NCI-H82 (cell line): ENCODE measurements around the gene CLTCL1.
A peak's percentile ranks its signal among the peaks of the same experiment; 100 is the strongest.
"Not testable (repeated sequence)": the region's sequence is repeated elsewhere in the genome, so short reads cannot be mapped to it uniquely, and the experiment has no call there.

Source experiments
- DNase-seq: peaks from one replicate; lab custom pipeline; 2025; lab: John Stamatoyannopoulos, UW

Gene CLTCL1

DNA sequence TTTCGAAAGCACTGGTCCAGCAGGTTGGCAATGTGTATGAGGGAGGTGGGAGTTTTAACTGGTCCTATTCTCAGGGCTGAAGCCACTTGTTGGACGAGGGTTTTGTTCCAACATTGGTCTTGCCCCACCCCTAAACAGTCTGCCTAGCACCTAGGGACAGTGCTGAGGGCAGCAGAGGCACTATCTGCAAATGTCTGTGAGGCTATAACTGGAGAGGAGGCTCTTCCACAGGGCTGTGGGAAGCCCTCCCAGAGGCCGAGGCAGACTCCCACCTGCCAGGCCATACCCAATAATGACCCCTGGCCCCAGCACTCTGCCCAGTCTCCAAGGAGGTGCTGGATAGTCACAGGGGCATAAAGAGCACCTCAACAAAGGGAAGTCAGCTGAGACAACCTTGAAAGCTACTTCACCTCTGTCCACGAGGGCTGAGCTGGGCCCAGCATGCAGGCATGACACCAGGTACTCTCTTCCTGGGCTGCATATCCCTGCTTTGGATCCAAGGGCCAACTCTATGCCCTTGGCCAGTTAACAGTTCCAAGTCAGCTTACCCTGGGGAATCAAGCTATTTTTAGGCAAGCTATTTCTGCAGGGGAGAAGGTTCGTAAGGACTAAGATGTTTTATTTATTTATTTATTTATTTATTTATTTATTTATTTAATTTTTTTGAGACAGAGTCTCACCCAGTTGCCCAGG, 72.8 kb downstream of the CLTCL1 start:
- DNase-seq = no peak

DNA sequence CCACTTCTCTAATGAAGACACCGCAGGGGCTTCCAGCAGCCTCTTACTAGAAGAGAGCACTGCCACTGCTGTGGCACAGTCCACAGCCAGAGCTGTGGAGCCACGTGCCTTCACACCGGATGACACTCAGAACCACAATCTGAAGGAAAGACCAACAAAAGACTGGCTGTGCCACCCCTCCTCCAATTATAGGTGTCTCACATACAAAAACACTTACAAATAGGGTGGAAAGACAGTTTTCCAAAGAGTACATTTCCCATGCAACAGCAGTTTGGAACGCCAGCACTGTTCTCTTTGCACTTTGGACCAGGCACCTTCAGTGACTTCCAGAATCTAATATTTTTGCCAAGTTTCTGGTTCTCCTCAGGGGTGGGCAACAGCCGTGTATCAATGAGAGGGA, 74.9 kb downstream of the CLTCL1 start:
- no peak for DNase-seq

- DNase-seq = no peak
Observed at GRCh38 chr22:19215360-19215759, 76.2 kb downstream of the CLTCL1 start.

DNA sequence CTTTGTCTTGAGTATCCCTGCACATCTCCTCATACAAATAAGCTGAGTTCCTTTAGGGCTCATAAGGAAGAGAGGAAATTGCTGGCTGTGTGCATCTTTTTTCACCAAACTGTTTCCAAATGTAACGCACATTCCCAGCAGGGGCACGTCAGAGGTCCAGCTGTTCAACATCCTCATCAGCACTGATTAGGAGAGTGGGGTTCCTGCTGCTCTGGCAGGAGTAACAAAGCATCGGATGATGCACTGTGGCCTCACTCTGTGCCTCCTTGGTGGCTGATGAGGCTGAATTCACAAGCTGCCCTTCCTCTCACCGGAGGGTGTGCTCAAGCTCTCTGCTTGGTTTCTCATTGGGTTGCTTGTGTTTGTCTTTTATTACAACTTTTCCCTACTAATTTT, 77.4 kb downstream of the CLTCL1 start:
- no peak for DNase-seq

GRCh38 chr22:19213442-19214077, 78.0 kb downstream of the CLTCL1 start:
- DNase-seq = no peak

DNA sequence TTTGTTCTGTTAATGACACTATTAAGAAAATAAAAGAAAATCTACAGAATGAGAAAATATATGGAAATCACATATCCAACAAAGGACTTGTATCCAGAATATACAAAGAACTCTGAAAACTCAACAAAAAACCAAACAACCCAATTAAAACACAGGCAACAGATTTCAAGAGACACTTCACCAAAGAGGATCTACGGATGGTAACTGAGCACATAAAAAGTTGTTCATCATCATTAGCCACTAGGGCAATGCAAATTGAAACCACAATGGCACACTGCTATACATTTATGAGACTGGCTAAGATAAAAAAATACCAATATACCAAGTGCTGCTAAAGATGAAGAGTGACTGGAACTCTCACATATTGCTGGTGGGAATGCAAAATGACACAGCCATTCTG, 78.5 kb downstream of the CLTCL1 start:
- no peak for DNase-seq

GRCh38 chr22:19212302-19212870, 79.1 kb downstream of the CLTCL1 start:
- no peak for DNase-seq

GRCh38 chr22:19210188-19210587, 81.3 kb downstream of the CLTCL1 start:
- no peak for DNase-seq

DNA sequence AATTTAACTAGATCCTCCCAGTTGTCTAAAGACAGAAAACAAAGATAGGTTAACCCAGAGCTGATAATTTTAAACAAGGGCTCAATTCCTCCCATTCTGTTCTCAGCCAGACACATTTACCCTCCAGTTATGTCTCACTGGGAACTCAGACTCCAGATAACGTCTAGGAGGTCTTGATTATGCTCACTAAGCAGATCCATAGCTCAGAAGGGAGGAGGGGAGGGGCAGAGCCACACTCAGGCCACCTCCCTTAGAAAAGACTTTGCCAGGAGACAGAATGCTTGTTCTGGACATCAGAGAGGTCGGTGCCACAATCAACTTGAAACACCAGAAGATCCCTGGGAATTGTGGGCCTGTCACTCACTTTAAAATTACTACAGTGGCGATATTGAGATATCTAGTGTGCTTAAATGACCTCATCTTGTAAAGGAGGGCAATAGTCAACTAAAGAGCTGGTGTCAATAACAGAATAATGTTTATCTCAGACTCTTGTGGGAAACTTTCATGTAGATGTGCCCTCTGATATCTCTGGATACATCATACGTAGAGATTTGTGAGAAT, 83.2 kb downstream of the CLTCL1 start:
- no peak for DNase-seq

DNA sequence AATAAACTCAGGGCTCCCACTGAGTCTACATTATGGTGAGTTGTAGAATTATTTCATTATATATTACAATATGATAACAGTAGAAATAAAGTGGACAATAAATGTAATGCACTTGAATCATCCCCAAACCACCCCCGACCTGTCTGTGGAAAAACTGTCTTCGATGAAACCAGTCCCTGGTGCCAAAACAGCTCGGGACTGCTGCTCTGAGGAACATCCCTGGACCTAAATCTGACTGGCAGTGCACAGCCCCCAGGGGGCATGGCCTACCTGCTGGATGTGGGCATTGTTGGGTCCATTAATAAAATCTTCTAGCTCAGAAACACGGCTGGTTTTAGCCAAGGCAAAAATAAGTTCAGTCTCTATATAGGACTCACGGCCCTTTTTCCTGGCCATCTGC, 83.6 kb downstream of the CLTCL1 start:
- DNase-seq = no peak

- peak; percentile 5 for DNase-seq
Observed at GRCh38 chr22:19207401-19207808, 84.1 kb downstream of the CLTCL1 start.

GRCh38 chr22:19206287-19206686, 85.2 kb downstream of the CLTCL1 start:
- no peak for DNase-seq

GRCh38 chr22:19204640-19205039, 86.9 kb downstream of the CLTCL1 start:
- DNase-seq = no peak

- DNase-seq = no peak
Observed at GRCh38 chr22:19203834-19204233, 87.7 kb downstream of the CLTCL1 start.

- not testable (repeated sequence) for DNase-seq
Observed at GRCh38 chr22:19202799-19203186, 88.7 kb downstream of the CLTCL1 start.

- no peak for DNase-seq
Observed at GRCh38 chr22:19201869-19202798, 89.4 kb downstream of the CLTCL1 start.

- no peak for DNase-seq
Observed at GRCh38 chr22:19201130-19201868, 90.2 kb downstream of the CLTCL1 start.

DNA sequence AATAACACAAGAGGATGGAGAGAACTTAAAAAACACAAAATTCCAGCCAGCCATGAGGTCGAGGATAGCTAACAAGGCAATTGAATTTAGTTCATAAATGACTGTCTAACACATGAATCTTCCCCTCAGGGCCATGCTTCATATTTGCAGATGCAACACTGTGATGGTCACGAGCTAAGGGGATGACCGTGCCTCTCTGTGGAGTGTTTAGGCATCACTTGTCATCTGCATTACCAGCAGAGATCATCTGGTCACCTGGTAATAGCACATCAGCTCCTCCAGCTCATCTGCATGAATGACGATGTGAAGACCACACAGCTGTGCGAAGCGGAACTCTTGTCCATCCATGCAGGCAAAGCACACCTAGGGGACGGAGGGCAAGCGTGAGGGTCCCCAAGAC, 92.0 kb downstream of the CLTCL1 start:
- no peak for DNase-seq

- no peak for DNase-seq
Observed at GRCh38 chr22:19197997-19198865, 93.3 kb downstream of the CLTCL1 start.

GRCh38 chr22:19196841-19197612, 94.5 kb downstream of the CLTCL1 start:
- no peak for DNase-seq
